HG02885 (cell line): ENCODE measurements around the gene TNNC1.

ENCODE experiments used
- ATAC-seq: cut with Tn5 transposase; IDR thresholded peaks from one replicate; pipeline ENCODE4 v1.9.1; 2021; ENCODE audit warnings: mild to moderate bottlenecking; ENCODE audit not compliant: unreplicated experiment, poor library complexity

TNNC1 gene

GRCh38 chr3:52444860-52445793, 8.7 kb downstream of the TNNC1 start, which contains the start of gene SEMA3G:
TSS of gene SEMA3G (minus strand) at chr3:52445103. CDS start at chr3:52445027, 76 bp downstream.
- peak; percentile 84 for ATAC-seq

DNA sequence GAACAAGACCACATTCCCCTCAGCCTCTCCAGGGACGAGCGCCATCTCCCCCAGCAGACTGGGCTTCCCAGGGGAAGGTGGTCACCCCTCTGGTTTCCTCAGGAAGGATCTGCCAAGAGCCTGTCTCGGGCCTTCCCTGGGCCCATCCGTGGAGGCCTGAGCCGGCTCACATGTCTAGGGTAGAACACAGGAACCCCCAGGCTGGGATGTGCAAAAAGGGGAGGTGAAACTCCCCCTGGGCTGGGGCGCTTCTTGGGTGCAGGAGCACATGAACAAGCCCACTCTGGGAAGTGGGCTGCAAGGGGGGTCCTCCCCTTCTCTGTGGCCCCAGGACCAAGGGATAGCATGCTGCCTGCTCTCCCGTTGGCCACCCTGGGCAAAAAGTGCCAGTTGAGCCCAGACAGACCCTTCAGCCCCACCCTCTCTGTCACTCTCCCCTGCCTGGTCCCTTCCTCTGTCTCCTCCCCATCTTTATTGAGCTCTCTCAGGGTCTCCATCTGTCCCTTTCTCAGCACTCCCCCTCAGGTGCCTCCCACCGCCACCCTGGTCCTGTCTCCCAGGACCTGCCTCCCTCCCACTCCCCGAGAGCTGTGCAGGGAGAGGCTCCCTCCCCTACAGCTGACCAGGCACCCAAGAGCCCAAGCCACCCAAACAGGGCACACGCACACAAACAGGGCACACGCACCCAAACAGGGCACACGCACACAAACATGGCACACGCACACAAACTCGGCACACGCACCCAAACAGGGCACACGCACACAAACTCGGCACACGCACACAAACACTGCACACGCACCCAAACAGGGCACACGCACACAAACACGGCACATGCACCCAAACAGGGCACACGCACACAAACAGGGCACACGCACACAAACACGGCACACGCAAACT, 9.8 kb downstream of the TNNC1 start:
- no peak for ATAC-seq

DNA sequence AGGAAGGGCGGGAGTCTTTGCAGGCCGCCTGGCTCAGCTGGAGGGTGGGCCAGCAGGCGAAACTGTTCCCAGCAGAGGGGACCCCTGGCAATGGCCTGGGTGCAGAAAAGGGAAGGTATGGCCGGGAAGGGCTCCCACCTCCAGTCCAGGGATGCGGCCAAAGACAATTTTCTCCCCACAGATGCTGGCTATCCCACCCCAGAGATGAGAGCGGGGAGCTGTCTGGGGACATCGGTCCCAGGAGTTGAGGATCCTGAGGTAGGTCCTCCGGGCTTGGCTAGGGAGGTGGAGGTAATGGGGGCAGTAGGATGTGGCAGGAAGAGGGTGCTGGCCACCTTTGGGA, 10.6 kb downstream of the TNNC1 start:
- no peak for ATAC-seq

DNA sequence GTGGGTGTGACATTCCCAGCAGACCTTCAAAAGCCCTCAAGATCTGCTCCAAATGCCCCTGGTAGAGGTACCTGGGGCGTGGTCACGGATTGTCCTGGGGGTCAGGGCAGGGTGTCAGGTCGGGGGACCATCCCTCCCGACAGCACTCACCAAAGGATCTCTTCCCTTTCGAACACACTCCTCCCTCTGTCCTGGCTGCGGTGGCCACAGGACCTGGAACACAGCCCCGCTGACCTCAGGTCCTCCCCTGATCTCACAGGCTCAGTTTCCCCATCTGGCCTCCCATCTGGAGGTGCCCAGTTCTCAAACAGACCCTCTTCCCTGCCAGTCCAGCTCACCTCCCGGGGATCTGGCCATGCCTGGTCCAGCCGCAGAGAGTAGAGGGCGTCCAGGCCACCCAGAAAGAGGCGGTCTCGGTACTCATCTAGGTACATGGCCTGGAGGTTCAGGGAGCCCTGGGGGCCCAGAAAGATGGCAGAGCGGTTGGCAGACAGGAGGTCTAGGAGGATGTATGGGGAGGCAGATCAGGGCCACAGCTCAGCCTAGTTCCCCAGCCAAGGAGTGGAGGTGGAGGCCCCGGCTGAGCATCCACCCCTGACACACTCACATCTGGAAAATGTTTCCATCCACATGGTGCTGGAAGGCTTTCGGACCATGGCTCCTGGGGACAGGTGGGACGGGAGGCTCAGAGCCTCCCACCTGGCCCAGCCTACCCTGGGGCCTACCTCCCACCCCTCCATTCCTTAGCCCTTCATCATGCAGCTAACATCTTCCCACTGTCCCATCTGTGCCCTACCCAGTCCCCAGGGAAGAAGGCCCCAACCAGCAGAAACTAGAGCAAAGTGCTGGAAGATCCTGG, 11.2 kb downstream of the TNNC1 start:
- ATAC-seq: no peak

GRCh38 chr3:52441772-52442332, 12.0 kb downstream of the TNNC1 start:
- no peak for ATAC-seq

GRCh38 chr3:52441091-52441771, 12.6 kb downstream of the TNNC1 start:
- no peak for ATAC-seq

GRCh38 chr3:52440671-52441070, 13.2 kb downstream of the TNNC1 start:
- no peak for ATAC-seq

GRCh38 chr3:52440249-52440551, 13.6 kb downstream of the TNNC1 start:
- no peak for ATAC-seq

DNA sequence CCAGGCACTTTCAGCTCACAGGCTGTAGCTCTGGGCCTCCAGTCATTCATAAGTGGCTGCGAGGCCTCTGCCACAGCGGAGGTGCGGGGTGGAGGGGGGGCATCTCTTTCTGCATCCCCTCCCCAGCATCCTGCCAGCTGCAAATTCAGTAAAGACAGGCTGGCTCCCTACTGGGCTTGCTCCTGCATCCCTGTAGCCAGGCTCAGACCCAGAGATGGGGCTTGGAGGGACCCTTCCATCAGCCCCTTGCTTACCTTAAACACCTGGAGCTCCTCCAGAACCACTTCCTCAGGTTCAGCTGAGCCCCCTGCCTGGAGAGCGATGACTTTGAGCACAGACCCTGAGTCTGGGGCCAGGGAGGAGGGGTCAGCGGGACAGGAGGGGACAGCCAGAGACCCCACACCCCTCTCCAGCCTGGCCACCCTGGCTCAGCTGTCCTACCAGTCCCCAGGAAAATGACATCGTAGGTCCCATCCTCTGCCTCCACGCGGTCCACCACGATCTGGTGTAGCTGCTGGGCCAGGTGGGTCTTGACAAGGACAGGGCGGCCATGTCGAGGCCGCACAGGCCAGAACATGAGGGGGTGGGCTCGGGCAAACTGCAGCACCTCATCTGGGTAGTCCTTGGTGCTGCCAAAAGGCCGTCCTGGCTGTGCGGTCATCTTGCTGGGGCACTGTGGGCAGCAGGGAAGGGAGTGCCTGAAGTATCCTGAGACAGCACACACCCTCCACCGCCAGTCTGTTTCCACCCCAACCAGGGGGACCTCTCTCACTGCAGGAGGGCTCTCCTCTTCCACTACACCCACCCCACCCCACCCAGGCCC, 14.2 kb downstream of the TNNC1 start:
- ATAC-seq: no peak

DNA sequence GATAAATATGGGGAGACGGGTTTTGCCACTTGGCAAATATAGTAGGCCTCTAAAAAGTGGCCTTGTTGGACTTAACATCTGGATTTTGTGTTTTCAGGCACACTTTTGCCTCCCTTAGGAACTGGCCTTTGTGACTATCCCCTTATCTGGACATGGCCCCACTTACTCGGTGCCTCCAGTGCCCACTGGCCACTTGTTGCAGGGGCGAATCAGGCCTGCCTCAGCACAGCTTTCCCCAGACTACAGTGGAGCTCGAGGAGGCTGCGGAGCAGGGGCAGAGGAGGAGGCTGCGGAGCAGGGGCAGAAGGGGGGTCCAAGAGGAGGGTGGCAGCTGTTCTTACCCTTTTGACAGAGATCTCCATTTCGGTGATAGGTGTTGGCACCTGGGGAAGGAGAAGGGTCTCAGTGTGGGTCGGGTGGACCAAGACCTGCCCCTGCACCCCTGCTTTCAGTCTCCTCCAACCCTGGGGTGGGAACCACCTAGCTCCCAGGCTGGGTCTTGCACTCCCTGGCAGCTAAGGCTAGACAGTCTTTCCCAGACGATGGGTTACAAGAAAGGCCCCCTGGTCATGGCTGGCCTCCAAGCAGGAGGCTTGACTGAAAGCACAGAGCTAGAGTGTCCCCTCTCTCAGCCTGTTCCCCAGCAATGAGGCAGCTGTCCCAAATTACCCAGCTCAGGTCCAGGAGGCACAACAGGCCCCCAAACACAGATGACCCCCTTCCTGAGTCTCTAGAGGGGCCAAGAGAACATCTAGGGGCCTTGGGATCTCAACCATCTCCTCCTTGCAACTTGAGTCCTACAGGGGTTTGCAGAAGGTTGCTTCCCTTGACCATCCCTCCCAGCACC, 15.0 kb downstream of the TNNC1 start:
- ATAC-seq: no peak

- ATAC-seq: no peak
Measured at GRCh38 chr3:52438104-52438376, 15.8 kb downstream of the TNNC1 start.

DNA sequence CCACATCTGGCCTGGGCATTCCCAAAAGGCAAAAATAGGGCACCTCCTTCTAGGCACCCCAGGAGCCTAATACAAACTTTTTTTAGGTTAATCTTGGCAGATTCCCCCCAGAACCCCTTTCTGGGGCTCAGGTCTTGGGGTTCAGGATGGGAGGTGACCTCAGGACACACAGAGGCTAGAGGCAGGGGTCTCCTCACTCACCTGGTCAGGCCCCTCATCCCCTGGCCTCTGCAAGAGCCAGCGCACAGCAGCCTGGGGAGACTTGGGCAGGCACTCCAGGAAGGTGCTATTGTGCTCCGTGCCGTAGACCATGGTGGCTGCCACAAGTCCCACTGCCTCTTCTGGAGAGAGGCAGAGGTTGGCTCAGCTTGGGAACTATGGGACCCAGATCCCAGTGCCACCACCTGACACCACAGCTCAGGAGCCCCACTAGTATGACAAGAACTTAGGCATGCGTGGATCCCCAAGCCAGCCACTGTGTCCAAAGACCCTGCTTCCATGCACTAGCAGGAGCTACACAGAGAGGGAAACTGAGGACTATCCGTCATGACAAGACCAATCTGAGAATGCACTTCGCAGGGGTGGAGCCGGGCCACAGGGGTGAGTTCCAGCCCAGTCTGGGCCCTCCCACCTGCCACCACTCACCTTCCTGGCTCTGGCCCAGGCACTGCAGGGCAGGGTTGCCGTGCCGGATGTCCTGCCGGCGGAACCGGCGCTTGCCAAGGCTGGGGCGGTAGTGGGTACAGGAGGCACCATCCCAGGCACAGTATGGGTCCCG, 16.3 kb downstream of the TNNC1 start:
- no peak for ATAC-seq

DNA sequence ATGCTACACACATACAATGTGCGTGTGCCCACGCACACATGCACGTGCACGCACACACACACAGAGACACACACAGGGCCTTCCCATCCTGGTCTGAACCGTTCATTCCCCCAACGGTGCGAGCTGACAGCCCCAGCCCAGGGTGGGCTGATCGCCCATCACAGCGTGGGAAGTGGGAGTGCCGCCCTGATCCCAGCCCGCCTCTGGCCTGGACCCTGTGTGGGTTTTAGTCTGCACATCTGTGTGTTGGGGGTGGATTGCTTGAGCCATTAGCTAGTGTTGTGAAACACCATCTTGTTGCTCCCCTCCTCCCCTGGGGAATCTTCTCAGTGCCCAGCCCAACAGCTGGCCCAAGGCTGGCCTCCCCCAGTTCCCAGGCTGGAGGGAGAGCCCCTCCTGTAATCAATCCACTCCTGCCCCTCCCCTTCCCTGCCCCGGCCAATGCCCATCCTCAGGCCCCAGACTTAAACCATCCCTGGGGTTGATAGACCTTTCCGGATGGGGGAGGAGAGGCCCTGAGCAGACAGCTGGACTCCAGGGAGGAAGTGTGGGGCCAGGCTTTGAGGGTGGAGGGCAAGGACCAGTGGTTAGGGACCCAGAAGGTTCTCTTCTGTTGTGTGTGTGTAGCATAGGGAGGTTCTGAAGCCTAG, 17.2 kb downstream of the TNNC1 start:
- no peak for ATAC-seq

DNA sequence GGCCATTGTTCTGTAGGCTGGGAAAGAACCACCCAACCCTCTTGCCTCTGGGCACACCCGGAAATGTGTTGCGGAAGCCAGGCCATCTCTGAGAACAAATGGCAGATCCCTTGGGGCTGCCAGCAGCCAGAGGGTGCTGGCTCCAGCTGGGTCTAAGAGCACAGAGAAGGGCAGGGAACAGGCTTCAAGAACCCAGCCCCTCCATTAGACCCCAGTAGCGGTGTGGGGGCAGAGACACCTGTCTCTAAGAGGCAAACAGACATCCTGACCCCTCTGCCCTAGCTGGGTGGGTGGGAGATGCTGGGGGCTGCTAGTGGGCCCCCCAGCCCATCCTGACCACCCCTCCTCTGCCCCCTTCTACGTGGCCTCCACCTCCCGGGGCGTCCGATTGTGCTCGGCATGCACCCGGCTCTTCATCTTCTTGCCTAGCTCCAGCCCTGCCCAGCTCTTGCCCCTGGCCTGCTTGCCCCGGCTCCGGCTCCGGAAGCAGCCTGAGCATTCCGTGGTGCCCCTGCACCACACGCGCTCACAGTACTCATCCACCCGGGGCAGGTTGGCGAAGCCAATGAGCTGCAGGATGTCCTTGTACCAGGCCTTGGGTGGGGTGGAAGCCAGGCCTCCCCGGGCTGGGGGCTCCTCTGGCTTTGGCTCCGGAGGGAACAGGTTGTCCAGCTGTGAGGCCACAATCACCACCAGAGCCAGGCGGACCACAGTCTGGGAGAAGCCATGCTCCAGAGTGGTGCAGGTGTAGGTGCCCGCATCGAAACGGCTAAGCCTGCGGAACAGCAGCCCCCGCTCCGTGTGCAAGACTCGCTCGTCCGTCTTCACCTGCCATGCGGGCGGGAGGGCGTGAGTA, 18.4 kb downstream of the TNNC1 start:
- no peak for ATAC-seq

- ATAC-seq: no peak
Measured at GRCh38 chr3:52434491-52435115, 19.2 kb downstream of the TNNC1 start.
